ENCODE results near the gene PPFIBP1. TPM values are rescaled to one million over a fixed set of nuclear protein-coding genes. Genes with fewer than 3 reads are reported as not detected.

PPFIBP1 gene
- total and polyA plus RNA-seq, 2 of the 13 experiments (the other 11 are each of a cell fraction or from before 2014, with no cell fraction given) = 16.2 to 21.8 TPM

DNA sequence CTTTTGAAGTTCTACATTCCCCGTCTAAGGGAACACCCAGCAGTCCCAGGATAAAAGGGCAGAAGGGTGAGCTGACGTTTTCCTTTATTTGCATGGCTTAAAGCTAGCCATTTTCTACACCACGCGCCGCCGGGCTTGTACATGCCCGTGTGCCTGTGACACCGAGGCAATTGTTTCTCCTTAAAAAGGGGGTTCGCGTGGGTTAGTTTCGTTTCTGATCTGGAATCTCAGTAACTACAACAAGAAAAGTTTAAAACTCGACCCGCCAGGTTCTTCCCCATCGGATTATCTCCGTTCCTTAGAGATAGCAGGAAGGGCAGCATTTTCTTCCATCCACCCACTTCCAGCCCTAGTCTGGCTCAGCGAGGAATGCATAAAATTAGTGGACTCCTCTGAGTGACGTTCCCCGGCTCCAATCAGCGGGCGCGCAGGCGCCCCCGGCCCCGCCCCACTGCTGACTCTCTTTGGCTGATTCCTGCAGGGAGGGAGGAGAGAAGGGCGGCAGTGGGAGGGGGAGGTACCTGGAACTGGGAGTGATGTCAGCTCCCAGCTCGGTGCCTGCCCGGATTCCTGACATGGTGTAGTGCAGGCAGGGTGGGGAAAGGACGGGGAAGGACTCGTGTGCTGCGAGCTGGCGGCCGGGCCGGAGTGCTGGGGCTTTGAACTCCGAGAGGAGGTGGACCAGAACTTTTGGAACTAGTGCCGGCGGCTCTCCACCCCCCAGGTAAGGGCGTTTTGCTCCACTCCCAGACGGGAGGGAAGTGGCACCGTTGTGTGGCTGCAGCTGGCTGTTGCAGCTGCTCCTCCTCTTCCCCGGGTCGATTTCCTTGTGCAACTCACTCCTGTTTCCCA is at the start of gene PPFIBP1 (continued):
- TF ChIP-seq, protein P1, sequence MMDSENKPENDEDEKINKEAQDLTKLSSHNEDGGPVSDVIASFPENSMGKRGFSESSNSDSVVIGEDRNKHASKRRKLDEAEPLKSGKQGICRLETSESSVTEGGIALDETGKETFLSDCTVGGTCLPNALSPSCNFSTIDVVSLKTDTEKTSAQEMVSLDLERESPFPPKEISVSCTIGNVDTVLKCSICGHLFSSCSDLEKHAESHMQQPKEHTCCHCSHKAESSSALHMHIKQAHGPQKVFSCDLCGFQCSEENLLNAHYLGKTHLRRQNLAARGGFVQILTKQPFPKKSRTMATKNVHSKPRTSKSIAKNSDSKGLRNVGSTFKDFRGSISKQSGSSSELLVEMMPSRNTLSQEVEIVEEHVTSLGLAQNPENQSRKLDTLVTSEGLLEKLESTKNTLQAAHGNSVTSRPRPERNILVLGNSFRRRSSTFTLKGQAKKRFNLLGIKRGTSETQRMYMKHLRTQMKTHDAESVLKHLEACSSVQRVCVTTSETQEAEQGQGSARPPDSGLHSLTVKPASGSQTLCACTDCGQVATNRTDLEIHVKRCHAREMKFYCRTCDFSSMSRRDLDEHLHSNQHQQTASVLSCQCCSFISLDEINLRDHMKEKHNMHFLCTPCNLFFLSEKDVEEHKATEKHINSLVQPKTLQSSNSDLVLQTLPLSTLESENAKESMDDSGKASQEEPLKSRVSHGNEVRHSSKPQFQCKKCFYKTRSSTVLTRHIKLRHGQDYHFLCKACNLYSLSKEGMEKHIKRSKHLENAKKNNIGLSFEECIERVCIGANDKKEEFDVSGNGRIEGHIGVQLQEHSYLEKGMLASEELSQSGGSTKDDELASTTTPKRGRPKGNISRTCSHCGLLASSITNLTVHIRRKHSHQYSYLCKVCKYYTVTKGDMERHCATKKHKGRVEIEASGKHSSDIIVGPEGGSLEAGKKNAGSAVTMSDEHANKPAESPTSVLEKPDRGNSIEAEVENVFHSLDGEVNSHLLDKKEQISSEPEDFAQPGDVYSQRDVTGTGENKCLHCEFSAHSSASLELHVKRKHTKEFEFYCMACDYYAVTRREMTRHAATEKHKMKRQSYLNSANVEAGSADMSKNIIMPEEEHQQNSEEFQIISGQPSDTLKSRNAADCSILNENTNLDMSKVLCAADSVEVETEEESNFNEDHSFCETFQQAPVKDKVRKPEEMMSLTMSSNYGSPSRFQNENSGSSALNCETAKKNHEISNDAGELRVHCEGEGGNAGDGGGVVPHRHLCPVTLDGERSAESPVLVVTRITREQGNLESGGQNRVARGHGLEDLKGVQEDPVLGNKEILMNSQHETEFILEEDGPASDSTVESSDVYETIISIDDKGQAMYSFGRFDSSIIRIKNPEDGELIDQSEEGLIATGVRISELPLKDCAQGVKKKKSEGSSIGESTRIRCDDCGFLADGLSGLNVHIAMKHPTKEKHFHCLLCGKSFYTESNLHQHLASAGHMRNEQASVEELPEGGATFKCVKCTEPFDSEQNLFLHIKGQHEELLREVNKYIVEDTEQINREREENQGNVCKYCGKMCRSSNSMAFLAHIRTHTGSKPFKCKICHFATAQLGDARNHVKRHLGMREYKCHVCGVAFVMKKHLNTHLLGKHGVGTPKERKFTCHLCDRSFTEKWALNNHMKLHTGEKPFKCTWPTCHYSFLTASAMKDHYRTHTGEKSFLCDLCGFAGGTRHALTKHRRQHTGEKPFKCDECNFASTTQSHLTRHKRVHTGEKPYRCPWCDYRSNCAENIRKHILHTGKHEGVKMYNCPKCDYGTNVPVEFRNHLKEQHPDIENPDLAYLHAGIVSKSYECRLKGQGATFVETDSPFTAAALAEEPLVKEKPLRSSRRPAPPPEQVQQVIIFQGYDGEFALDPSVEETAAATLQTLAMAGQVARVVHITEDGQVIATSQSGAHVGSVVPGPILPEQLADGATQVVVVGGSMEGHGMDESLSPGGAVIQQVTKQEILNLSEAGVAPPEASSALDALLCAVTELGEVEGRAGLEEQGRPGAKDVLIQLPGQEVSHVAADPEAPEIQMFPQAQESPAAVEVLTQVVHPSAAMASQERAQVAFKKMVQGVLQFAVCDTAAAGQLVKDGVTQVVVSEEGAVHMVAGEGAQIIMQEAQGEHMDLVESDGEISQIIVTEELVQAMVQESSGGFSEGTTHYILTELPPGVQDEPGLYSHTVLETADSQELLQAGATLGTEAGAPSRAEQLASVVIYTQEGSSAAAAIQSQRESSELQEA (CRISPR knock-in tag; IDR thresholded peaks at IDR 0.05; ENCODE audit: not compliant biosample characterization) = peak; percentile 79
- TF ChIP-seq ZNF724P (CRISPR knock-in tag; IDR thresholded peaks at IDR 0.05; ENCODE audit: borderline replicate concordance) (no peak), ZNF3 (CRISPR knock-in tag; IDR thresholded peaks at IDR 0.05) (no peak; the same call in 1 of the 2 replicates), HNRNPL (IDR thresholded peaks at IDR 0.05; ENCODE audit: low read depth, low read length) (no peak), EED (CRISPR knock-in tag; IDR thresholded peaks at IDR 0.05) (no peak), SKI (IDR thresholded peaks at IDR 0.05; ENCODE audit: partially characterized antibody) (no peak), ZNF720 (CRISPR knock-in tag; IDR thresholded peaks at IDR 0.05) (no peak), ZC3H13 (CRISPR knock-in tag; IDR thresholded peaks at IDR 0.05) (no peak), KLF12 (CRISPR knock-in tag; IDR thresholded peaks at IDR 0.05; ENCODE audit: borderline replicate concordance) (no peak)
- TF ChIP-seq, protein P2, sequence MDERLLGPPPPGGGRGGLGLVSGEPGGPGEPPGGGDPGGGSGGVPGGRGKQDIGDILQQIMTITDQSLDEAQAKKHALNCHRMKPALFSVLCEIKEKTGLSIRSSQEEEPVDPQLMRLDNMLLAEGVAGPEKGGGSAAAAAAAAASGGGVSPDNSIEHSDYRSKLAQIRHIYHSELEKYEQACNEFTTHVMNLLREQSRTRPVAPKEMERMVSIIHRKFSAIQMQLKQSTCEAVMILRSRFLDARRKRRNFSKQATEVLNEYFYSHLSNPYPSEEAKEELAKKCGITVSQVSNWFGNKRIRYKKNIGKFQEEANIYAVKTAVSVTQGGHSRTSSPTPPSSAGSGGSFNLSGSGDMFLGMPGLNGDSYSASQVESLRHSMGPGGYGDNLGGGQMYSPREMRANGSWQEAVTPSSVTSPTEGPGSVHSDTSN (CRISPR knock-in tag; IDR thresholded peaks at IDR 0.05) = peak; percentile 95
- TF ChIP-seq, protein P3, sequence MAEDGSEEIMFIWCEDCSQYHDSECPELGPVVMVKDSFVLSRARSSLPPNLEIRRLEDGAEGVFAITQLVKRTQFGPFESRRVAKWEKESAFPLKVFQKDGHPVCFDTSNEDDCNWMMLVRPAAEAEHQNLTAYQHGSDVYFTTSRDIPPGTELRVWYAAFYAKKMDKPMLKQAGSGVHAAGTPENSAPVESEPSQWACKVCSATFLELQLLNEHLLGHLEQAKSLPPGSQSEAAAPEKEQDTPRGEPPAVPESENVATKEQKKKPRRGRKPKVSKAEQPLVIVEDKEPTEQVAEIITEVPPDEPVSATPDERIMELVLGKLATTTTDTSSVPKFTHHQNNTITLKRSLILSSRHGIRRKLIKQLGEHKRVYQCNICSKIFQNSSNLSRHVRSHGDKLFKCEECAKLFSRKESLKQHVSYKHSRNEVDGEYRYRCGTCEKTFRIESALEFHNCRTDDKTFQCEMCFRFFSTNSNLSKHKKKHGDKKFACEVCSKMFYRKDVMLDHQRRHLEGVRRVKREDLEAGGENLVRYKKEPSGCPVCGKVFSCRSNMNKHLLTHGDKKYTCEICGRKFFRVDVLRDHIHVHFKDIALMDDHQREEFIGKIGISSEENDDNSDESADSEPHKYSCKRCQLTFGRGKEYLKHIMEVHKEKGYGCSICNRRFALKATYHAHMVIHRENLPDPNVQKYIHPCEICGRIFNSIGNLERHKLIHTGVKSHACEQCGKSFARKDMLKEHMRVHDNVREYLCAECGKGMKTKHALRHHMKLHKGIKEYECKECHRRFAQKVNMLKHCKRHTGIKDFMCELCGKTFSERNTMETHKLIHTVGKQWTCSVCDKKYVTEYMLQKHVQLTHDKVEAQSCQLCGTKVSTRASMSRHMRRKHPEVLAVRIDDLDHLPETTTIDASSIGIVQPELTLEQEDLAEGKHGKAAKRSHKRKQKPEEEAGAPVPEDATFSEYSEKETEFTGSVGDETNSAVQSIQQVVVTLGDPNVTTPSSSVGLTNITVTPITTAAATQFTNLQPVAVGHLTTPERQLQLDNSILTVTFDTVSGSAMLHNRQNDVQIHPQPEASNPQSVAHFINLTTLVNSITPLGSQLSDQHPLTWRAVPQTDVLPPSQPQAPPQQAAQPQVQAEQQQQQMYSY (CRISPR knock-in tag; IDR thresholded peaks at IDR 0.05) = no peak
- TF ChIP-seq, protein P4, sequence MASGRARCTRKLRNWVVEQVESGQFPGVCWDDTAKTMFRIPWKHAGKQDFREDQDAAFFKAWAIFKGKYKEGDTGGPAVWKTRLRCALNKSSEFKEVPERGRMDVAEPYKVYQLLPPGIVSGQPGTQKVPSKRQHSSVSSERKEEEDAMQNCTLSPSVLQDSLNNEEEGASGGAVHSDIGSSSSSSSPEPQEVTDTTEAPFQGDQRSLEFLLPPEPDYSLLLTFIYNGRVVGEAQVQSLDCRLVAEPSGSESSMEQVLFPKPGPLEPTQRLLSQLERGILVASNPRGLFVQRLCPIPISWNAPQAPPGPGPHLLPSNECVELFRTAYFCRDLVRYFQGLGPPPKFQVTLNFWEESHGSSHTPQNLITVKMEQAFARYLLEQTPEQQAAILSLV (CRISPR knock-in tag; IDR thresholded peaks at IDR 0.05; ENCODE audit: borderline replicate concordance) = peak; percentile 38; the same call in 1 of the 2 replicates
- TF ChIP-seq, protein P5, sequence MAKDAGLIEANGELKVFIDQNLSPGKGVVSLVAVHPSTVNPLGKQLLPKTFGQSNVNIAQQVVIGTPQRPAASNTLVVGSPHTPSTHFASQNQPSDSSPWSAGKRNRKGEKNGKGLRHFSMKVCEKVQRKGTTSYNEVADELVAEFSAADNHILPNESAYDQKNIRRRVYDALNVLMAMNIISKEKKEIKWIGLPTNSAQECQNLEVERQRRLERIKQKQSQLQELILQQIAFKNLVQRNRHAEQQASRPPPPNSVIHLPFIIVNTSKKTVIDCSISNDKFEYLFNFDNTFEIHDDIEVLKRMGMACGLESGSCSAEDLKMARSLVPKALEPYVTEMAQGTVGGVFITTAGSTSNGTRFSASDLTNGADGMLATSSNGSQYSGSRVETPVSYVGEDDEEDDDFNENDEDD (CRISPR knock-in tag; IDR thresholded peaks at IDR 0.05; ENCODE audit: borderline replicate concordance) = no peak
